GM18909 (cell line): ENCODE results near the gene AMER1.
"Not testable (repeated sequence)": the region's sequence is repeated elsewhere in the genome, so short reads cannot be mapped to it uniquely, and the experiment has no call there.

ENCODE experiments used
- ATAC-seq: cut with Tn5 transposase; IDR thresholded peaks from one replicate; pipeline ENCODE4 v1.9.1; 2021; ENCODE audit warnings: mild to moderate bottlenecking; ENCODE audit not compliant: unreplicated experiment, poor library complexity

AMER1 gene

GRCh38 chrX:64205441-64205734, at the start of gene AMER1:
Gene AMER1, minus strand, starts transcription at chrX:64205708. Its CDS starts 12,422 bp downstream, at chrX:64193286.
- ATAC-seq, result peak; percentile 42

GRCh38 chrX:64230123-64230970, 24.8 kb upstream of the AMER1 start, which contains the start of gene ASB12:
Gene ASB12, minus strand, starts transcription at chrX:64230607. Its CDS starts 4,957 bp downstream, at chrX:64225650.
- ATAC-seq, result no peak

- ATAC-seq, result no peak
Observed at GRCh38 chrX:64229154-64229553, 23.6 kb upstream of the AMER1 start.

GRCh38 chrX:64218023-64218422, 12.5 kb upstream of the AMER1 start:
- no peak for ATAC-seq

- not testable (repeated sequence) for ATAC-seq
Observed at GRCh38 chrX:64213989-64214388, 8.5 kb upstream of the AMER1 start.

- no peak for ATAC-seq
Observed at GRCh38 chrX:64206556-64207162, 1.2 kb upstream of the AMER1 start.

GRCh38 chrX:64205735-64206501, 410 bp upstream of the AMER1 start:
- ATAC-seq, result peak; percentile 87

DNA sequence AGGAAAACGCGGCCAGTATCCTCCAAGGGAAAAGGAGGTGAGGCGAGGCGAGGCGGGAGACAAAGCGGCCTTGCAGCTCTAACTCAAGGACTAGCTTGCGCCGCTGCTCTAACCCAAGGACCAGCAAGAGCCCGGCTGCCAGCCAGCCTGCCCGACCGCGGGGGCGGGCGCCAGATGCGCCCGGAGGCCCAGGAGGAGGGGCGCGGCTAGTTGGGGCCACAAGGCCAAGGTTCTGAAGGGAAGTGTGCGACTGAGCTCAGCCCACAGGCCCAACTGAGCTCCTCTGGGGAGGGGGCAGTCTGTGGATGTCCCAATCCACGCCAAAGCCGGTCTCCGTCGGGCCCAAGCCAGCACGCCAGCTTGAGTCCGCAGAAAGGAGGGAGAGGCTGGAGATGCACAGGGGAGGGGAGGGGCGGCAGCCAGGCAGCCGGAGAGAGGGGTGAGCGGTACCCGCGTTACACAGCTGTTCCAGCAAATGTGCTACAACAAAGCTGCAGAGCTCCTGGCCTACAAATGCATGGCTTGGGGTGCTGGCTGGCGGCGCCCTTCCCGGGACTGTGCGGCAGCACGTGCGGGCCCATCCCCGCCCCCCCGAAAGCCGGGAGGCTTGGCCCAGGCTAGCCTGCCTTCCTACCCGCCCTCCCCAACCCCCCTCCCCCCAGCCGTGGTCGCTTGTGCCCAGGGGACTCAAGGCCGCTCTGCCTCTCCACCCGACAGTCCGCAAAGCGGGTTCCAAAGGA, 637 bp downstream of the AMER1 start:
- ATAC-seq, result peak; percentile 14

DNA sequence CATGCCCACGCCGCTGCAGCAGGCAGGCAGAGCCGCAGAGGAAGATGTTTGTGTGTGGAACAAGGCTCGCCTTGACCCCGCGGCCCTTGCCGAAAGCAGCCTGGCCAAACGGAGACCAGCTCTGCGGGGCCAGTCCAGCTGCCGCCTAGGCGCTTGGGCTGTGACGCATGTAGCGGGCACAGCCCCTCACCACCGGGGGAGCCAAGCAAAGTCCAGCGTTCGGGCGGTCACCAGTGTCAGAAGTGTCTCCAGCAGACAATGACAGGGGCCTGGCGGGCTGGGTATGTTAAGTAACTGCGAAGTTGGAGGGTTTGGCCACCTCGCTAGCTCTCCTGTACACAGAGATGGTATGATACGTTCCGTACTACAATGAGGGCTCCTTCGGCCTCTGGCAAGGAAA, 1.3 kb downstream of the AMER1 start:
- ATAC-seq, result no peak

DNA sequence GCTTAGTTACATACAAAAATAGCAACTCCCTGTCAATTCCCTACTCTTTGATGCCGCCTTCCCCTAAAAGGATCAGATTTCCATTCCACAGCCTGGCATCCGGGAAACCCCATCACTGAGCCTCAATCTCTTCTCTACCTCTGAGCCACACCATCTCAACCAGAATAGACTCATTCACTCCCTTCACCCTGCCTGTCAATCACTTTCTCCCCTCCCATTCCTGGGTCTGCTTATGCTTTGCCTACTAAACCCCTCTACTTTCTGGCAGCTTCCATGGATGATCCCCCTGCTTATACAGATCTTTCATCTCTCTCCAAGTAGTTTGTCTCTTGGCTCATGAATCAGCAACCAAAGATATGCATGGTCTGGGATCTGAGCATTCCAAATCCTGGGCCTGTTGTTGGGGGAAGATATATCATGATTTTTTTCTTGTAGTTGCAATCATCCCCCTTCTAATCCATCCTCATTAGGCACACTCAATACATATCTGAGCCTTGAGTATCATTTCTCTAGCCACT, 2.6 kb downstream of the AMER1 start:
- no peak for ATAC-seq

DNA sequence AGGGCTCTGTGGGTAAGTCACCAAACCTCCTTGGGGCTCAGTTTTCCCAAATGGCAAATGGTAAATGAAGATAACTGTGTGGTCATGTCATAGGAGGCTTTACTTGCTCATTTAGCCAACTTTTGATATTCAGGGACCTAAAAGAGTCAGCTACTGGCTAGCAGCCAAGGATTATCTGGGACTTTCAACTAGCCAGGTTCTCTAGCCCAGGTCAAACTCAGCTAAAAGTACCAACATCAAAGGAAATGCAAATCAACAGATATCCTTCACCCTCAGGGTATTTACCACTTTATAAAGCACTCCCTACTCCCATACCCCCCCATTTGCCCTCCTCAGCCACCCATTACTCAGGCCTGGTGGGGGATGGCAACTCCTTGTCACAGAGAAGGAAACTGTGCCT, 7.5 kb downstream of the AMER1 start:
- ATAC-seq, result no peak

DNA sequence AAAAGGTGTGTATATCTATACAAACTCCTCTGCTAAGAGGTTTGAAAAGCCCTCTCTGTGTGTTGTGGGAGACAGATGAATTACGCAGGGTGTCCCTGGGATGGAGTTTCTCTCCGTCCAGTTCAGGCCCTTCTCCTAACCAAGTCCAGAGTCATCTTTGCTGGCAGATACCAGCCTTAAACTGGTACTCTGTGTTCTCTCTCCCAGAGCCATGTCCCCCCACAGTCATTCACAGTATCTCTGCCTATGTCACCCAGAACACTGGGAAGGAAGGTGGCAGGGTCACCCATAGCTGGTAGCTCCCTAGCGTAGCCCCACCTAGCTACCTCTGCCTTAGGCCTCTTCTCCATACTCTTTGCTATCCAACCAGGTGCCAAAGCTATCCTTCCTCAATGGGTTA, 8.9 kb downstream of the AMER1 start:
- ATAC-seq, result no peak

GRCh38 chrX:64195862-64196261, 9.6 kb downstream of the AMER1 start:
- ATAC-seq, result no peak

DNA sequence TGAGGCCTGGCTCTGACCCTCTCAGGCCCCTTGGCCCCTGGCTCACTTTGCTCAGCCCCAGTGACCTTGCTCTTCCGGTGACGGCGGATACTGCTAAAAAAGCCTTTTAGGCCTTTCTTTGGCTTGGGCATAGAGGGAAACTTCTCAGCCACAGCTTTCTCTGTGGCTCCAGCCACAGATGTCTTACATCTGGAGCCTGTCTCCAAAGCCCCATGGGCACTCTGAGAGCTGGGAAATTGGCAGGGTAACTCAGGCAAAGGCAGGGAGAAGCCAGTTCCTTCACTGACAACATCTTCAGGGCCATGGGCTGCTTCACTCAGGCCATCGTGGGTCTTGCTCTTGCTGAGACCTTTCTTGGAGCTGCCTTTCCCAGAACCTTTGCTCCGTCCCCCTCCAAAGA, 12.8 kb downstream of the AMER1 start:
- no peak for ATAC-seq

DNA sequence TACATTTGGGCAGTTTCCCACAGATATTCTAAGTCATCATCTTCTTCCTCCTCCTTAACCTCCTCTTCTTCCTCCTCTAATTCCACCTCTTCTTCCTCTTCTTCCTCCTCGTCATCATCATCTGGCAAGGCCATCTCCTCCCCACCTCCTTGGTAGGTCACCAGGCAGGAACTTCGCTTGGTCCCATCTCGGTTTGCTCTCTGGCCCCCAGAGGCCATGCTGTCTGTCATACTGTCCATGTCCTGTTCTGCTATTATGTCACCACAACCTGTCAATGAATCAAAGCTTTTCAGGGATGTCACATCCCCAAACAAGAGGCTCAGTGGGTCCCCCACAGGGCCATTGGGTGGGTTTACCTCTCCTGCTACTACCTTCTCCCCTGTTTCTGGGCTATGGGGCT, 13.5 kb downstream of the AMER1 start:
- ATAC-seq, result no peak

- no peak for ATAC-seq
Observed at GRCh38 chrX:64191281-64192010, 14.1 kb downstream of the AMER1 start.

DNA sequence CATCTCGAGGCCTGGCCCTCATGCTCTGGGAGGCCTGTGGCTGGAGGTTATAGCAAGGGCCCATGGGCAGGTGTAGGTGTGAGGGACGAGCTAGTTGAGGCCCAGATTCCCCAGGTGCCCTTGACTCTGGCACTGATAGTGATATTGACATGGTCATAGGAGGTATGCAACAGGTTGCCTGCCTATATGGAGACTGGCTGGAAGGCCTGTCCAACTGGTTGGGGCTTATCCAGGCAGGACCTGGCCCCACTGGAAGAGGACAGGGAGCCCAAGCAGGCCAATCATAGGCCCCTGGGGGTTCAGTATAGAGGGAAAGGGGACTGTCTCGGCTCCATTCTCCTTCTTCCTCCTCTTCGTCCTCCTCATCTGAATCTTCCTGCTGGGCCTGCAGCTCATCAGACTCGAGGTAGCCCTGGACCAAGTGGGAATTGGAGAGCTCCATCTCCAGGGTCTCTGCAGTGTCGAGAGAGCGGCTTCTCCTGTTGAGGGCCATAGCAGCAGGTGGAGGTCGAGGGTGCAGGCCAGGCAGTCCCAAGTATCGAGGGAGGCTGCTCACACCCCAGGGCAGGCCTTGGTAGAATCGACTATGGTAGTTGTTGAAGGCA, 15.3 kb downstream of the AMER1 start:
- ATAC-seq, result no peak

DNA sequence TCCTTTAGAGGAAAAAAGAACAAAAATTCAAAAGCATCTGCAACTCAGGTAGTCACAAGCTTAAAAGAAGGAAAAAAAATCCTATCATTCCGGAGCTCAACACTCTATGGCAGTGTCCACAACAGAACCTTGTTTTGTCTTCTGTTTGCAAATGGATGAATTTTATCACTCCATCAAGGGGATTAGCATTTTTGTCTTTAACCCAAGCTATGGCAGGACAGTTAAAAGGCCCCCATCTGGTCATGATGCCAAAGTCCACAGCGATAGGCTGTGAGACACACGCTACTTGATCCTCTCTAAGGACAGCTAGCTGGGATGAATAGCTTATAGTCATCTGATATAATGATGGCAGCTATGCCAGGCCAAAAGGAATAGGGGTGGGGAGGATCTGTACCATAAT, 16.6 kb downstream of the AMER1 start:
- no peak for ATAC-seq

GRCh38 chrX:64187762-64188150, 17.8 kb downstream of the AMER1 start:
- ATAC-seq, result no peak
